GM12878 (cell line): ENCODE measurements around the gene TIGAR.

Source experiments
- EZH2 ChIP-seq: IDR thresholded peaks from 2 replicates; pipeline ENCODE4 v1.6.1; 2012; ENCODE audit warnings: low read depth, mild to moderate bottlenecking, control low read depth, inconsistent platforms, low read length, borderline replicate concordance; ENCODE audit not compliant: control insufficient read depth
- TF ChIP-seq, protein P1 (sequence below), 3 experiments: IDR thresholded peaks in 2 of 3; conservative IDR thresholded peaks in 1 of 3; 2 replicates each; pipeline ENCODE4 v1.5.1; 2011; ENCODE audit warnings: low read depth in 3 of 3, low read length in 3 of 3, mild to moderate bottlenecking in 3 of 3, control low read depth in 2 of 3, moderate library complexity in 2 of 3, inconsistent platforms in 1 of 3, mixed read lengths in 1 of 3; ENCODE audit not compliant: control insufficient read depth in 2 of 3, insufficient read depth in 1 of 3; ENCODE audit errors: extremely low read depth in 1 of 3
- TF ChIP-seq, protein P2 (sequence below): IDR thresholded peaks from 2 replicates; pipeline ENCODE4 v1.6.1; 2011; ENCODE audit warnings: low read depth, mild to moderate bottlenecking, low read length, moderate library complexity, borderline replicate concordance; ENCODE audit errors: extremely low read depth

DNA sequence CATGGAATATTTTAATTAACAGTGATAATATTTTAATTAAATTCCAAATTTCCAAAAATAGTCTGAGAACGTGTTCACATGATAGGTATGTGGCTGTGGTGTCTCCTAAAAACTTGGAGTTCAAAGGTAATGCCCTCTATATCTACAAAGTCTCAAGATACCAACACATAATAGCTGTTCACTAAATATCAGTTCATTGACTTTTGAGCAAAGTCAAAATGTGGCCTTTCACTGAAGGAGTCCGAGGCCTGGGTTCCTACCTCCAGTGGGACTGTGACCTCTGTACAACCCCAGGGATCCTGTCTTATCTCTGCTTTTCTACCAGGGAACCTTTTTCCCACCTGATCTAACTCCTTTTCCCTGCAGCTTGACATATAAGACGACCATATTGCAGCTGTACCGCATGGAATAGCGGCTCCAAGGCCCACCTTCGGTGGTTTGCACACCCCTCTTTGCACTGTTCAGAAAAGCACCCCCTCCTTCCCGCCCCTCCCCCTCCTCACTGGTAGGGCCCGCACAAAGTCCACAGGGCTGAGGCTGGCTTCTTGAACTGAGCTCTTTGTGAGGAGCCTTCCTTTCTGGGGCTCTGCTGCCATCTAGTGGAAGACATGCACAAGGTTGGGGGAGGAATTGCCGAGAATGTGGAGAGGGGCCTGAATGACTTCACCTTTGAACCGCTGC lies 44.3 kb upstream of the TIGAR start:
- TF ChIP-seq, protein P1, sequence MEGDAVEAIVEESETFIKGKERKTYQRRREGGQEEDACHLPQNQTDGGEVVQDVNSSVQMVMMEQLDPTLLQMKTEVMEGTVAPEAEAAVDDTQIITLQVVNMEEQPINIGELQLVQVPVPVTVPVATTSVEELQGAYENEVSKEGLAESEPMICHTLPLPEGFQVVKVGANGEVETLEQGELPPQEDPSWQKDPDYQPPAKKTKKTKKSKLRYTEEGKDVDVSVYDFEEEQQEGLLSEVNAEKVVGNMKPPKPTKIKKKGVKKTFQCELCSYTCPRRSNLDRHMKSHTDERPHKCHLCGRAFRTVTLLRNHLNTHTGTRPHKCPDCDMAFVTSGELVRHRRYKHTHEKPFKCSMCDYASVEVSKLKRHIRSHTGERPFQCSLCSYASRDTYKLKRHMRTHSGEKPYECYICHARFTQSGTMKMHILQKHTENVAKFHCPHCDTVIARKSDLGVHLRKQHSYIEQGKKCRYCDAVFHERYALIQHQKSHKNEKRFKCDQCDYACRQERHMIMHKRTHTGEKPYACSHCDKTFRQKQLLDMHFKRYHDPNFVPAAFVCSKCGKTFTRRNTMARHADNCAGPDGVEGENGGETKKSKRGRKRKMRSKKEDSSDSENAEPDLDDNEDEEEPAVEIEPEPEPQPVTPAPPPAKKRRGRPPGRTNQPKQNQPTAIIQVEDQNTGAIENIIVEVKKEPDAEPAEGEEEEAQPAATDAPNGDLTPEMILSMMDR (IDR thresholded peaks at IDR 0.05 in 2 of 3, conservative IDR thresholded peaks at IDR 0.05 in 1 of 3; ENCODE audit: control insufficient read depth in 2 of 3, extremely low read depth in 1 of 3, insufficient read depth in 1 of 3, low read depth in 3 of 3, low read length in 3 of 3) = peak; percentile 84 to 93 (median 85)
- TF ChIP-seq, protein P2, sequence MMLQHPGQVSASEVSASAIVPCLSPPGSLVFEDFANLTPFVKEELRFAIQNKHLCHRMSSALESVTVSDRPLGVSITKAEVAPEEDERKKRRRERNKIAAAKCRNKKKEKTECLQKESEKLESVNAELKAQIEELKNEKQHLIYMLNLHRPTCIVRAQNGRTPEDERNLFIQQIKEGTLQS = no peak
- TF ChIP-seq EZH2 = no peak
